ENCODE measurements around the gene ELF2. TPM values are rescaled to one million over a fixed set of nuclear protein-coding genes. Genes with fewer than 3 reads are reported as not detected.
"Not testable (repeated sequence)": the region's sequence is repeated elsewhere in the genome, so short reads cannot be mapped to it uniquely, and the experiment has no call there.

Gene ELF2
- total and polyA plus RNA-seq, 12 donors = 13.3 to 43.5 (median 35.6) TPM

DNA sequence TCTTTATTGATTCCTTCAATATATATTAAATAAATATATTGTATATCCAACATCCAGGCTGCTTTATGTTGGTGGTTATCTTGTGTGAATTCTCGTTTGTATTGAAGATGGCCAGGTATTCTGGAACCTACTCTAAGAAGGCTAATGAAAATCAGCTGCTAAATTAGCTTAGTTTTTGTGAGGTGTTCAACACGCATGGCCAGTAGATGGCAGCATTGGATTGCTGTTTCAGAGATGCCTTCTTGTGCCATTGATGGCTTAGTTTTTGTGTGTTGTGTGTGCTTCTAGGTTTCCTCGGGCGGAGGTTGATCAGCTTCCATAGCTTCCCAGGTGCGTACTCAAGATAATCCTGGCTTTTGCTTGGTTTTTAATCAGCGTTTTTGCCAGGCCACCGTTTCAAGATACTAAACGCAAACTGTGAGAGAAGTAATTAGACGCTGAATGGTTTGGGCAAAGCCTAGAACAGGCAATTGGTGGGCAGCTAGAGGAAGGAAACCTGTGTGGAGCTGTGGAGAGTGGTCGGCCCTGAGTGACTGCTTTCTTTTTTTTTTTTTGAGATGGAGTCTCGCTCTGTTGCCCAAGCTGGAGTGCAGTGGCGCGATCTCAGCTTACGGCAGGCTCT is 146.3 kb downstream of the ELF2 start:
- Histone ChIP-seq H3K36me3 (peaks cover 0 to 13% (median 0%) of the 10 kb centered on the region in 9 donors), H3K9me3 (no peaks in the 10 kb centered on the region), H3K27ac (peak overlapping the region in 1 of 10 donors; percentile 82), H3K4me1 (peaks cover 0 to 41% (median 9%) of the 10 kb centered on the region in 9 donors), H3K4me3 (no peak overlapping the region), H3K27me3 (no peaks in the 10 kb centered on the region)
- TF ChIP-seq CTCF (IDR thresholded peaks at IDR 0.05) = peak; percentile 60 to 87 (median 81)
- ATAC-seq (peak in 7 of 8 donors; percentile 27 to 70 (median 44)), DNase-seq (peak in 1 of 2 donors; percentile 80)
- 44 to 49% methylated on average over 14 of the region's 14 CpGs for WGBS, 2 donors
- intact Hi-C loops (cut with DNase I) = loop anchor here in 9 of 10 donors (2.0 to 10.0 kb wide), 9 partner anchors 52 to 624 kb away; partner anchors contain the start of gene ELF2 (in 3 of the 9)

DNA sequence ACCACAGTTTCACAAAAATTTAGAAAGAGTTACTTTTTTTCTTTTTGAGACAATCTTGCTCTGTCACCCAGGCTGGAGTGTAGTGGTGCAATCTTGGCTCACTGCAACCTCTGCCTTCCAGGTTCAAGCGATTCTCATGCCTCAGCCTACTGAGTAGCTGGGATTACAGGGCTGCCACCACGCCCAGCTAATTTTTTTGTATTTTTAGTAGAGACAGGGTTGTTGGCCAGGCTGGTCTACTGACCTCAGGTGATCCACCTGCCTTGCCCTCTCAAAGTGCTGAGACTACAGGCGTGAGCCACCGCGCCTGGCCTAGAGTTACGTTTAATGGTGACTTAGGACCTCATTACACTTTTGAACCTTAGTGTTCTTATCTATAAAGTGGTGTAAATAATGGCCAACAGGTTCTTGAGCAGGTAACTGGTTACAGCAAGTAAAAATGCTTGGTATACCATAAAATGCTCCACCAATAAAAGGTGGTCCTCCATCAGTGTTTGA is 147.1 kb downstream of the ELF2 start:
- H3K36me3 ChIP-seq = peaks cover 0 to 13% (median 0%) of the 10 kb centered on the region in 9 donors
- not testable (repeated sequence) for H3K4me3 ChIP-seq, ATAC-seq, H3K9me3 ChIP-seq, DNase-seq, H3K27me3 ChIP-seq
- H3K4me1 ChIP-seq = peaks cover 0 to 34% (median 6%) of the 10 kb centered on the region in 9 donors
- WGBS, 2 donors = 81 to 94% methylated on average over 6 of the region's 6 CpGs
- H3K27ac ChIP-seq = peak overlapping the region in 2 of 10 donors; percentile 42 to 82
- intact Hi-C loops (cut with DNase I) = loop anchor here in 9 of 10 donors (2.0 to 10.0 kb wide), 9 partner anchors 52 to 625 kb away; partner anchors contain the start of gene ELF2 (in 3 of the 9)

- no peak for TF ChIP-seq CTCF (IDR thresholded peaks at IDR 0.05)
- Histone ChIP-seq H3K4me3 (no peak overlapping the region), H3K27ac (peak overlapping the region; percentile 50 to 88 (median 79)), H3K36me3 (peaks cover 0 to 13% (median 0%) of the 10 kb centered on the region in 9 donors), H3K27me3 (no peaks in the 10 kb centered on the region), H3K9me3 (no peaks in the 10 kb centered on the region), H3K4me1 (peaks cover 0 to 33% (median 4%) of the 10 kb centered on the region in 9 donors)
- ATAC-seq (peak; percentile 74 to 95 (median 91)), DNase-seq (peak; percentile 54 to 63)
- intact Hi-C loops (cut with DNase I) = no loop called here
- 42 to 55% methylated on average over 11 of the region's 11 CpGs for WGBS, 2 donors
Observed at GRCh38 chr4:139028191-139028661, 148.8 kb downstream of the ELF2 start.

- Histone ChIP-seq H3K9me3 (no peaks in the 10 kb centered on the region), H3K27me3 (no peaks in the 10 kb centered on the region), H3K27ac (peak overlapping the region; percentile 2 to 88 (median 79)), H3K36me3 (peaks cover 0 to 13% (median 0%) of the 10 kb centered on the region in 9 donors), H3K4me1 (peaks cover 0 to 33% (median 4%) of the 10 kb centered on the region in 9 donors), H3K4me3 (no peak overlapping the region)
- peak in 7 of 8 donors; percentile 30 to 58 (median 44) for ATAC-seq
- intact Hi-C loops (cut with DNase I) = no loop called here
- TF ChIP-seq CTCF (IDR thresholded peaks at IDR 0.05) = no peak
- no peak for DNase-seq
- 64 to 67% methylated on average over 5 of the region's 5 CpGs for WGBS, 2 donors
Observed at GRCh38 chr4:139027776-139028175, 149.2 kb downstream of the ELF2 start.
